GM19455 (cell line): ENCODE results near the gene FAM156B.
"Not testable (repeated sequence)": the region's sequence is repeated elsewhere in the genome, so short reads cannot be mapped to it uniquely, and the experiment has no call there.

Experiments used
- ATAC-seq: cut with Tn5 transposase; IDR thresholded peaks from one replicate; pipeline ENCODE4 v1.9.1; 2021; ENCODE audit not compliant: unreplicated experiment

FAM156B gene

GRCh38 chrX:52896855-52897709 is at the start of gene FAM156B:
Gene FAM156B (plus strand): TSS chrX:52897330. CDS start chrX:52907226, 9,896 bp downstream.
- peak; percentile 84 for ATAC-seq

- ATAC-seq: no peak
These were observed 44.8 kb upstream of the FAM156B start for GRCh38 chrX:52852110-52852860.

GRCh38 chrX:52856991-52857525 is 40.1 kb upstream of the FAM156B start:
- ATAC-seq: not testable (repeated sequence)

GRCh38 chrX:52865343-52865998 is 31.7 kb upstream of the FAM156B start:
- ATAC-seq: no peak

- no peak for ATAC-seq
These were observed 29.4 kb upstream of the FAM156B start, which contains the start of gene XAGE3 for GRCh38 chrX:52867610-52868348. Gene XAGE3 (minus strand): TSS chrX:52868083. CDS start chrX:52867133, 950 bp downstream.

GRCh38 chrX:52870046-52870445 is 27.1 kb upstream of the FAM156B start:
- no peak for ATAC-seq

- ATAC-seq: not testable (repeated sequence)
These were observed 23.3 kb upstream of the FAM156B start for GRCh38 chrX:52873825-52874224.

- no peak for ATAC-seq
These were observed 22.5 kb upstream of the FAM156B start for GRCh38 chrX:52874661-52875060.

- ATAC-seq: not testable (repeated sequence)
These were observed 21.7 kb upstream of the FAM156B start for GRCh38 chrX:52875436-52875835.

GRCh38 chrX:52876386-52876785 is 20.7 kb upstream of the FAM156B start:
- ATAC-seq: not testable (repeated sequence)

- ATAC-seq: not testable (repeated sequence)
These were observed 9.7 kb upstream of the FAM156B start for GRCh38 chrX:52887459-52887858.

- not testable (repeated sequence) for ATAC-seq
These were observed 9.0 kb upstream of the FAM156B start for GRCh38 chrX:52888090-52888489.

GRCh38 chrX:52896438-52896837 is 692 bp upstream of the FAM156B start:
- ATAC-seq: peak; percentile 21

GRCh38 chrX:52905531-52905930 is 8.4 kb downstream of the FAM156B start:
- ATAC-seq: not testable (repeated sequence)

GRCh38 chrX:52906072-52906471 is 8.9 kb downstream of the FAM156B start:
- ATAC-seq: not testable (repeated sequence)

GRCh38 chrX:52907137-52907536 is 10.0 kb downstream of the FAM156B start:
- not testable (repeated sequence) for ATAC-seq

GRCh38 chrX:52907900-52908299 is 10.8 kb downstream of the FAM156B start:
- not testable (repeated sequence) for ATAC-seq

- ATAC-seq: not testable (repeated sequence)
These were observed 12.3 kb downstream of the FAM156B start for GRCh38 chrX:52909313-52909969.

GRCh38 chrX:52913681-52914080 is 16.6 kb downstream of the FAM156B start:
- ATAC-seq: not testable (repeated sequence)

- ATAC-seq: not testable (repeated sequence)
These were observed 17.6 kb downstream of the FAM156B start for GRCh38 chrX:52914704-52915103.
